Endothelial cell of umbilical vein (primary cell): Measurements from ENCODE around the gene NUDT14. TPM values are rescaled to one million over a fixed set of nuclear protein-coding genes. Genes with fewer than 3 reads are reported as not detected.

Source experiments
- BruUV-seq: library from RNA; stranded (reverse); fragments of 400-500 nt; replicated peaks from 2 replicates; lab custom pipeline; 2021; lab: Mats Ljungman, UMichigan
- CTCF ChIA-PET: fragments of 300-600, 350-600 bp; sonication (Branson Sonifier 250); formaldehyde crosslinking; loops from one replicate; lab custom pipeline; 2021; ENCODE audit warnings: antibody characterized with exemption, inconsistent platforms; lab: Charles Lee
- POLR2A ChIA-PET: fragments of 300-600, 350-600 bp; sonication (Branson Sonifier 250); formaldehyde crosslinking; loops from one replicate; lab custom pipeline; 2021; ENCODE audit warnings: antibody characterized with exemption, inconsistent platforms; lab: Charles Lee
- DNase-seq: peaks from one replicate; pipeline ENCODE4 v3.0.0-alpha.2; 2011; ENCODE audit warnings: low read depth, low spot score
- FAIRE-seq: peaks from 2 replicates; lab custom pipeline; 2011; peaks lifted over from hg19 to GRCh38; lab: Jason Lieb, UNC
- H2AFZ ChIP-seq: 2 replicates; pipeline ENCODE4 v1.6.0; 2012; ENCODE audit warnings: low read depth, low read length, control low read depth, inconsistent platforms
- H3K27ac ChIP-seq: 2 replicates; pipeline ENCODE4 v1.5.1; 2011; ENCODE audit warnings: low read depth, mild to moderate bottlenecking, control low read depth, low read length, moderate library complexity; ENCODE audit not compliant: insufficient read depth
- H3K27me3 ChIP-seq, 2 experiments: 2 replicates each; pipeline versions ENCODE4 v1.6.0 to v1.6.1; 2011; ENCODE audit warnings: low read length in 2 of 2, mixed read lengths in 1 of 2; ENCODE audit not compliant: control insufficient read depth in 2 of 2, insufficient read depth in 2 of 2
- H3K36me3 ChIP-seq, 2 experiments: 2 replicates in 1 of 2; 3 replicates in 1 of 2; pipeline ENCODE4 v1.5.1; 2011; ENCODE audit warnings: low read length in 2 of 2, mild to moderate bottlenecking in 1 of 2, moderate library complexity in 1 of 2; ENCODE audit not compliant: control insufficient read depth in 2 of 2, insufficient read depth in 2 of 2; ENCODE audit errors: extremely low read depth in 1 of 2
- H3K4me1 ChIP-seq: 3 replicates; pipeline ENCODE4 v1.5.1; 2011; ENCODE audit warnings: mild to moderate bottlenecking, low read length; ENCODE audit not compliant: control insufficient read depth, insufficient read depth; ENCODE audit errors: extremely low read depth
- H3K4me2 ChIP-seq: 2 replicates; pipeline ENCODE4 v1.6.1; 2011; ENCODE audit warnings: low read length, control low read depth, mixed read lengths; ENCODE audit not compliant: insufficient read depth
- H3K4me3 ChIP-seq, 3 experiments: fragments of 200-600 bp in 1 of 3; sonication (generic), shearing (Covaris generic) in 1 of 3; replicated peaks in 1 of 3; 2 replicates each; pipeline ENCODE4 v1.5.1; 2011 to 2016; ENCODE audit warnings: control low read depth in 3 of 3, low read length in 3 of 3, mild to moderate bottlenecking in 2 of 3, inconsistent platforms in 1 of 3, low read depth in 1 of 3, moderate library complexity in 1 of 3; ENCODE audit not compliant: insufficient read depth in 1 of 3
- H3K79me2 ChIP-seq: 2 replicates; pipeline ENCODE4 v1.6.0; 2012; ENCODE audit warnings: low read length, inconsistent platforms; ENCODE audit not compliant: control insufficient read depth, insufficient read depth
- H3K9ac ChIP-seq: replicated peaks from 2 replicates; pipeline ENCODE3; 2011; ENCODE audit warnings: low read length, control low read depth; ENCODE audit not compliant: insufficient read depth; ENCODE audit errors: extremely low read depth
- H3K9me1 ChIP-seq: replicated peaks from 3 replicates; pipeline ENCODE4 v1.6.0; 2011; ENCODE audit warnings: mild to moderate bottlenecking, low read length; ENCODE audit not compliant: control insufficient read depth, insufficient read depth; ENCODE audit errors: extremely low read depth
- H3K9me3 ChIP-seq: replicated peaks from 2 replicates; pipeline ENCODE4 v1.5.1; 2012; ENCODE audit warnings: low read length, inconsistent platforms; ENCODE audit not compliant: control insufficient read depth, insufficient read depth
- H4K20me1 ChIP-seq: replicated peaks from 2 replicates; pipeline ENCODE3; 2011; ENCODE audit warnings: mild to moderate bottlenecking, low read length; ENCODE audit not compliant: control insufficient read depth, insufficient read depth; ENCODE audit errors: extremely low read depth
- EZH2 ChIP-seq: IDR thresholded peaks from 2 replicates; pipeline ENCODE4 v1.6.1; 2012; ENCODE audit warnings: borderline replicate concordance, low read depth, mild to moderate bottlenecking, moderate library complexity, low read length, inconsistent platforms; ENCODE audit not compliant: severe bottlenecking
- FOS ChIP-seq: IDR thresholded peaks from 2 replicates; pipeline ENCODE4 v1.6.1; 2011; ENCODE audit warnings: mild to moderate bottlenecking, low read length, moderate library complexity, borderline replicate concordance; ENCODE audit not compliant: insufficient read depth
- GATA2 ChIP-seq: IDR thresholded peaks from 2 replicates; pipeline ENCODE4 v1.7.0; 2011; ENCODE audit warnings: low read depth, mild to moderate bottlenecking, moderate library complexity, mixed read lengths, low read length; ENCODE audit not compliant: insufficient read length, insufficient read depth
- JUN ChIP-seq: IDR thresholded peaks from 2 replicates; pipeline ENCODE4 v1.6.1; 2011; ENCODE audit warnings: borderline replicate concordance, low read depth; ENCODE audit not compliant: insufficient read length, insufficient read depth
- MYC ChIP-seq: IDR thresholded peaks from one replicate; pipeline ENCODE4 v1.6.1; 2011; ENCODE audit warnings: mild to moderate bottlenecking, low read depth, low read length
- POLR2A ChIP-seq: IDR thresholded peaks from 2 replicates; pipeline ENCODE4 v1.6.1; 2012; ENCODE audit warnings: low read depth, mild to moderate bottlenecking, control low read depth, low read length
- POLR2AphosphoS5 ChIP-seq: IDR thresholded peaks from 2 replicates; pipeline ENCODE4 v1.6.1; 2012; ENCODE audit warnings: low read depth, mild to moderate bottlenecking, control low read depth, low read length, moderate library complexity; ENCODE audit not compliant: insufficient read depth
- dilution Hi-C: fragments of 300-500 bp; cut with MboI; formaldehyde crosslinking; loops from one replicate; pipeline ENCODE4 v1.15.0; 2019; ENCODE audit warnings: low sequenced_read_pairs; ENCODE audit not compliant: extremely low pct_ligation_motif_present
- intact Hi-C: fragments of 100-400 bp; cut with micrococcal nuclease; formaldehyde crosslinking; loops from one replicate; pipeline ENCODE4 v1.10.0; 2022
- polyA plus RNA-seq, 4 experiments: library from polyadenylated mRNA; depleted of rRNA in 3 of 4; stranded (reverse) in 3 of 4; unstranded in 1 of 4; fragments of >200 nt; gene quantifications; 2 replicates each; pipeline versions ENCODE4 v1.2.1 to v1.2.3, GENCODE V29; 2011 to 2012; ENCODE audit warnings: missing spikeins in 1 of 4
- total RNA-seq: library from RNA; stranded (reverse); gene quantifications from 2 replicates; pipeline ENCODE4 v1.2.3, GENCODE V29; 2021
- TF ChIP-seq, protein P1 (sequence below), 2 donors: IDR thresholded peaks; 1 replicate in 1 of 2; 2 replicates in 1 of 2; pipeline ENCODE4 v1.5.1; 2011; ENCODE audit warnings: low read length in 2 of 2, mild to moderate bottlenecking in 2 of 2, moderate library complexity in 2 of 2, control low read depth in 1 of 2, inconsistent platforms in 1 of 2, low read depth in 1 of 2; ENCODE audit not compliant: insufficient read depth in 1 of 2; ENCODE audit errors: extremely low read depth in 1 of 2
- TF ChIP-seq, protein P2 (sequence below): IDR thresholded peaks from 2 replicates; pipeline ENCODE4 v1.6.1; 2011; ENCODE audit not compliant: insufficient read depth, insufficient read length

The NUDT14 gene
- total and polyA plus RNA-seq, 2 donors (not counting 3 experiments of a cell fraction or from before 2014, with no cell fraction given), result 97.7 to 103 TPM

DNA sequence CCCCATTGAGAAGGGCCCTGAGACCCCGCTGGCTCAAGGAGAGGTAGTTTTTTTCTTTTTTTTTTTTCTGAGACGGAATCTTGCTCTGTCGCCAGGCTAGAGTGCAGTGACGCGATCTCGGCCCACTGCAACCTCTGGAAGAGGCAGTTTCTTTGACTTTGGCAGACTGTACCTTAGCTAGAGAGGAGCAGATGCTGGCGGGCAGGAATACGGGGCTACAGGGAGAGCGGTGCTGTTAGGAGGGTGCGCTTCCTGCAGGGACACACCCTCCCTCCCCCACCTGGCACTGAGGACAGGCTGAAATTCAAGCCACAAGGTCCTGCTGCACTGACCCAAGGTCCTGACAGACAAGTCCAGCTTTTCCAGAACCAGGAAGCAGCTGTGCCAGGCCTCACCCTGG, 32.2 kb upstream of the NUDT14 start:
- no peak overlapping the region for H3K4me2 ChIP-seq

GRCh38 chr14:105212541-105213300, 31.6 kb upstream of the NUDT14 start:
- BruUV-seq, result no TSS peak
- no peak overlapping the region for H3K27ac ChIP-seq
- no peak overlapping the region for H3K4me2 ChIP-seq
- POLR2A ChIA-PET, result no interaction called here
- no peak overlapping the region for H3K9ac ChIP-seq
- H2AFZ ChIP-seq, result no peak overlapping the region
- no peaks in the 10 kb centered on the region for H3K9me3 ChIP-seq
- CTCF ChIA-PET, result interaction anchor here (1.0 kb wide), 1 partner anchor 13 kb away, joined by 3 read pairs; no protein-coding TSS in a partner anchor
- no peaks in the 10 kb centered on the region for H3K27me3 ChIP-seq
- no peak overlapping the region for H3K4me3 ChIP-seq
- dilution Hi-C loops, result no loop called here
- no peaks in the 10 kb centered on the region for H3K79me2 ChIP-seq
- H3K4me1 ChIP-seq, result no peaks in the 10 kb centered on the region
- TF ChIP-seq POLR2AphosphoS5, result no peak
- TF ChIP-seq FOS, result no peak
- no peak for TF ChIP-seq MYC
- TF ChIP-seq, protein P1, sequence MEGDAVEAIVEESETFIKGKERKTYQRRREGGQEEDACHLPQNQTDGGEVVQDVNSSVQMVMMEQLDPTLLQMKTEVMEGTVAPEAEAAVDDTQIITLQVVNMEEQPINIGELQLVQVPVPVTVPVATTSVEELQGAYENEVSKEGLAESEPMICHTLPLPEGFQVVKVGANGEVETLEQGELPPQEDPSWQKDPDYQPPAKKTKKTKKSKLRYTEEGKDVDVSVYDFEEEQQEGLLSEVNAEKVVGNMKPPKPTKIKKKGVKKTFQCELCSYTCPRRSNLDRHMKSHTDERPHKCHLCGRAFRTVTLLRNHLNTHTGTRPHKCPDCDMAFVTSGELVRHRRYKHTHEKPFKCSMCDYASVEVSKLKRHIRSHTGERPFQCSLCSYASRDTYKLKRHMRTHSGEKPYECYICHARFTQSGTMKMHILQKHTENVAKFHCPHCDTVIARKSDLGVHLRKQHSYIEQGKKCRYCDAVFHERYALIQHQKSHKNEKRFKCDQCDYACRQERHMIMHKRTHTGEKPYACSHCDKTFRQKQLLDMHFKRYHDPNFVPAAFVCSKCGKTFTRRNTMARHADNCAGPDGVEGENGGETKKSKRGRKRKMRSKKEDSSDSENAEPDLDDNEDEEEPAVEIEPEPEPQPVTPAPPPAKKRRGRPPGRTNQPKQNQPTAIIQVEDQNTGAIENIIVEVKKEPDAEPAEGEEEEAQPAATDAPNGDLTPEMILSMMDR (IDR thresholded peaks at IDR 0.05; ENCODE audit: extremely low read depth in 1 of 2, insufficient read depth in 1 of 2, low read depth in 1 of 2, low read length in 2 of 2), result no peak
- TF ChIP-seq EZH2, result no peak
- no peak for TF ChIP-seq POLR2A
- no peak for TF ChIP-seq GATA2
- TF ChIP-seq, protein P2, sequence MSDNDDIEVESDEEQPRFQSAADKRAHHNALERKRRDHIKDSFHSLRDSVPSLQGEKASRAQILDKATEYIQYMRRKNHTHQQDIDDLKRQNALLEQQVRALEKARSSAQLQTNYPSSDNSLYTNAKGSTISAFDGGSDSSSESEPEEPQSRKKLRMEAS, result no peak
- no peak for TF ChIP-seq JUN
- no peaks in the 10 kb centered on the region for H3K9me1 ChIP-seq
- intact Hi-C loops, result no loop called here
- H3K36me3 ChIP-seq, result peaks cover 0 to 23% of the 10 kb centered on the region in 2 experiments
- DNase-seq (no peak), FAIRE-seq (no peak)
- H4K20me1 ChIP-seq, result no peaks in the 10 kb centered on the region

More for the DNA sequence above, 32.2 kb upstream of the NUDT14 start:
- dilution Hi-C loops (no loop called here), intact Hi-C loops (no loop called here)
- Histone ChIP-seq H3K9ac (no peak overlapping the region), H3K27ac (no peak overlapping the region), H3K36me3 (peaks cover 0 to 23% of the 10 kb centered on the region in 2 experiments), H3K27me3 (no peaks in the 10 kb centered on the region), H3K4me3 (no peak overlapping the region), H3K79me2 (no peaks in the 10 kb centered on the region), H3K9me3 (no peaks in the 10 kb centered on the region), H4K20me1 (no peaks in the 10 kb centered on the region), H3K9me1 (no peaks in the 10 kb centered on the region), H2AFZ (no peak overlapping the region), H3K4me1 (no peaks in the 10 kb centered on the region)
- no TSS peak for BruUV-seq
- FAIRE-seq, result no peak
- ChIA-PET CTCF (no interaction called here), POLR2A (no interaction called here)
- TF ChIP-seq EZH2, result no peak
- no peak for DNase-seq
